SK-N-SH (cell line): ENCODE results near the gene UNC93A. TPM values are rescaled to one million over a fixed set of nuclear protein-coding genes. Genes with fewer than 3 reads are reported as not detected.
"Not testable (repeated sequence)": the region's sequence is repeated elsewhere in the genome, so short reads cannot be mapped to it uniquely, and the experiment has no call there.

Source experiments
- CTCF ChIA-PET: fragments of 300-600, 350-600 bp; formaldehyde crosslinking; extraction: SDS; loops from one replicate; lab custom pipeline; 2021; lab: Yijun Ruan, JAX
- POLR2A ChIA-PET: fragments of 350-600 bp; sonication (Branson Sonifier 250); formaldehyde crosslinking; extraction: SDS; loops from one replicate; lab custom pipeline; 2020; ENCODE audit warnings: antibody characterized with exemption, inconsistent platforms; lab: Yijun Ruan, JAX
- DNase-seq: peaks from one replicate; pipeline ENCODE4 v3.0.0; 2012
- H2AFZ ChIP-seq: fragments of 200-600 bp; sonication (generic); 2 replicates; pipeline ENCODE4 v1.8.1; 2016; ENCODE audit warnings: antibody characterized with exemption, mild to moderate bottlenecking, low read depth
- H3F3A ChIP-seq: fragments of 200-600 bp; sonication (generic); replicated peaks from 2 replicates; pipeline ENCODE3; 2016; ENCODE audit warnings: antibody characterized with exemption, mild to moderate bottlenecking; ENCODE audit not compliant: insufficient read depth
- H3K27ac ChIP-seq, 2 experiments: fragments of 200-500 bp in 1 of 2; fragments of 200-600 bp in 1 of 2; sonication (Bioruptor generic) in 1 of 2; sonication (generic), shearing (Covaris generic) in 1 of 2; 2 replicates each; pipeline versions ENCODE4 v1.5.1 to v1.6.1; 2014 to 2016; ENCODE audit warnings: low read depth in 2 of 2, inconsistent platforms in 1 of 2, low read length in 1 of 2, mild to moderate bottlenecking in 1 of 2, mixed read lengths in 1 of 2
- H3K27me3 ChIP-seq: fragments of 200-600 bp; sonication (generic), shearing (Covaris generic); 2 replicates; pipeline ENCODE4 v1.6.1; 2016; ENCODE audit warnings: mixed run types; ENCODE audit not compliant: insufficient read depth
- H3K36me3 ChIP-seq, 2 experiments: fragments of 200-500 bp in 1 of 2; fragments of 200-600 bp in 1 of 2; sonication (Bioruptor generic) in 1 of 2; sonication (generic) in 1 of 2; replicated peaks in 1 of 2; 2 replicates each; pipeline versions ENCODE3 to v1.5.1; 2014 to 2016; ENCODE audit warnings: low read length in 1 of 2, mild to moderate bottlenecking in 1 of 2; ENCODE audit not compliant: insufficient read depth in 2 of 2, control insufficient read depth in 1 of 2
- H3K4me1 ChIP-seq, 2 experiments: fragments of 200-500 bp in 1 of 2; fragments of 200-600 bp in 1 of 2; sonication (Bioruptor generic) in 1 of 2; sonication (generic), shearing (Covaris generic) in 1 of 2; 2 replicates each; pipeline versions ENCODE4 v1.5.1 to v1.6.1; 2014 to 2016; ENCODE audit warnings: low read depth in 1 of 2, low read length in 1 of 2, mixed run types in 1 of 2; ENCODE audit not compliant: insufficient read depth in 2 of 2, control insufficient read depth in 1 of 2
- H3K4me2 ChIP-seq: fragments of 200-600 bp; sonication (generic), shearing (Covaris generic); 2 replicates; pipeline ENCODE4 v1.6.1; 2017; ENCODE audit warnings: mixed run types
- H3K4me3 ChIP-seq, 2 experiments: fragments of 200-500 bp in 1 of 2; fragments of 200-600 bp in 1 of 2; sonication (Bioruptor generic) in 1 of 2; sonication (generic), shearing (Covaris generic) in 1 of 2; 2 replicates each; pipeline versions ENCODE4 v1.5.1 to v1.8.1; 2014 to 2016; ENCODE audit warnings: low read depth in 2 of 2, inconsistent platforms in 1 of 2, low read length in 1 of 2, mild to moderate bottlenecking in 1 of 2, mixed read lengths in 1 of 2, moderate library complexity in 1 of 2
- H3K79me2 ChIP-seq: fragments of 200-600 bp; sonication (generic); 2 replicates; pipeline ENCODE4 v1.8.1; 2017; ENCODE audit warnings: mild to moderate bottlenecking; ENCODE audit not compliant: insufficient read depth
- H3K9ac ChIP-seq: fragments of 200-600 bp; sonication (generic); 2 replicates; pipeline ENCODE4 v1.6.1; 2017; ENCODE audit warnings: mixed run types
- H3K9me2 ChIP-seq: fragments of 200-600 bp; sonication (generic); 2 replicates; pipeline ENCODE4 v1.6.1; 2017; ENCODE audit warnings: mixed run types
- H3K9me3 ChIP-seq: fragments of 200-600 bp; sonication (generic); 2 replicates; pipeline ENCODE4 v1.6.1; 2017; ENCODE audit warnings: mixed run types, mild to moderate bottlenecking, moderate library complexity
- H4K20me1 ChIP-seq: fragments of 200-600 bp; sonication (generic); 2 replicates; pipeline ENCODE4 v1.6.1; 2017; ENCODE audit warnings: mild to moderate bottlenecking, mixed run types; ENCODE audit not compliant: insufficient read depth
- EZH2phosphoT487 ChIP-seq: fragments of 200-600 bp; sonication (generic); IDR thresholded peaks from 2 replicates; pipeline ENCODE4 v1.6.1; 2017; ENCODE audit warnings: low read depth, mixed run types, mild to moderate bottlenecking, antibody characterized with exemption, moderate library complexity, borderline replicate concordance
- FOXM1 ChIP-seq: IDR thresholded peaks from 2 replicates; pipeline ENCODE4 v1.4.0; 2012; ENCODE audit warnings: low read depth, mild to moderate bottlenecking
- MEF2A ChIP-seq: IDR thresholded peaks from 2 replicates; pipeline ENCODE4 v1.4.0; 2012; ENCODE audit warnings: low read depth, borderline replicate concordance
- NFIC ChIP-seq: IDR thresholded peaks from 2 replicates; pipeline ENCODE4 v1.4.0; 2012; ENCODE audit warnings: borderline replicate concordance
- NRF1 ChIP-seq: IDR thresholded peaks from 2 replicates; pipeline ENCODE4 v1.6.1; 2012; ENCODE audit warnings: low read depth, mild to moderate bottlenecking, low read length
- RFX5 ChIP-seq: IDR thresholded peaks from 2 replicates; pipeline ENCODE4 v1.6.1; 2012; ENCODE audit warnings: mild to moderate bottlenecking, improper control_type of control experiment, low read length
- SIN3A ChIP-seq: IDR thresholded peaks from 2 replicates; pipeline ENCODE4 v1.6.1; 2012; ENCODE audit warnings: low read depth, mild to moderate bottlenecking, low read length, moderate library complexity, borderline replicate concordance
- TAF1 ChIP-seq: IDR thresholded peaks from 2 replicates; pipeline ENCODE4 v1.6.1; 2012; ENCODE audit warnings: low read depth, mild to moderate bottlenecking, low read length, moderate library complexity, borderline replicate concordance
- TCF12 ChIP-seq: IDR thresholded peaks from 2 replicates; pipeline ENCODE4 v1.4.0; 2012
- USF2 ChIP-seq: fragments of 150-350 bp; IDR thresholded peaks from 2 replicates; pipeline ENCODE4 v1.6.1; 2017; ENCODE audit warnings: antibody characterized with exemption, low read length, low read depth, borderline replicate concordance
- ZBTB33 ChIP-seq: IDR thresholded peaks from 2 replicates; pipeline ENCODE4 v1.4.0; 2012; ENCODE audit warnings: low read depth, borderline replicate concordance
- WGBS: methylation state at CpG from one replicate; pipeline ENCODE4 v1.1.6; 2017; ENCODE audit warnings: low lambda C conversion rate; 5-methylcytosine and 5-hydroxymethylcytosine counted together
- polyA plus RNA-seq, 3 experiments: library from polyadenylated mRNA; depleted of rRNA; stranded (reverse); fragments of >200 nt; gene quantifications; 2 replicates each; pipeline ENCODE4 v1.2.3, GENCODE V29; 2012
- TF ChIP-seq, protein P1 (sequence below): IDR thresholded peaks from 2 replicates; pipeline ENCODE4 v1.4.0; 2012; ENCODE audit warnings: low read depth, borderline replicate concordance
- TF ChIP-seq, protein P2 (sequence below): IDR thresholded peaks from 2 replicates; pipeline ENCODE4 v1.4.0; 2012; ENCODE audit warnings: low read depth

The UNC93A gene
- polyA plus RNA-seq, 1 of the 3 experiments (the other 2 are of a cell fraction) = not detected

DNA sequence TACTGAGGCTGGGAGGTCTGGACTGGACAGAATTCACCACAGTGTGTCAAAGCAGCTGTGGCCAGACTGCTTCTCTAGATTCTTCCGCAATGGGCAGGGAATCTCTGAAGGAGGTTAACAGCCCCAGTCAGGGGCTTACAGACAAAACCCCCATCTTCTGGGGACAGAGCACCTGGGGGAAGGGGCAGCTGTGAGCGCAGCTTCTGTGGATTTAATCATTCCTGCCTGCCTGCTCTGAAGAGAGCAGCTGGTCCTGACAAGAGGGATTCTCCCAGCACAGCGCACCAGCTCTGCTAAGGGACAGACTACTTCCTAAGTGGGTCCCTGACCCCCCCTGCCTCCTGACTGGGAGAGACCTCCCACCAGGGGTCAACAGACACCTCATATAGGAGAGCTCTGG is 32.5 kb upstream of the UNC93A start:
- Histone ChIP-seq H3K9me2 (no peaks in the 10 kb centered on the region), H3K27me3 (no peaks in the 10 kb centered on the region), H3K36me3 (no peaks in the 10 kb centered on the region), H3K9me3 (no peaks in the 10 kb centered on the region), H3K27ac (no peak overlapping the region), H3K4me1 (no peaks in the 10 kb centered on the region), H3K4me3 (no peak overlapping the region), H4K20me1 (no peaks in the 10 kb centered on the region), H3K4me2 (no peak overlapping the region), H3K9ac (no peak overlapping the region), H2AFZ (no peak overlapping the region), H3K79me2 (no peaks in the 10 kb centered on the region), H3F3A (no peaks in the 10 kb centered on the region)
- POLR2A ChIA-PET = no interaction called here
- CTCF ChIA-PET = no interaction called here
- DNase-seq = no peak
- 50% methylated on average over 2 of the region's 3 CpGs for WGBS
- TF ChIP-seq, protein P1, sequence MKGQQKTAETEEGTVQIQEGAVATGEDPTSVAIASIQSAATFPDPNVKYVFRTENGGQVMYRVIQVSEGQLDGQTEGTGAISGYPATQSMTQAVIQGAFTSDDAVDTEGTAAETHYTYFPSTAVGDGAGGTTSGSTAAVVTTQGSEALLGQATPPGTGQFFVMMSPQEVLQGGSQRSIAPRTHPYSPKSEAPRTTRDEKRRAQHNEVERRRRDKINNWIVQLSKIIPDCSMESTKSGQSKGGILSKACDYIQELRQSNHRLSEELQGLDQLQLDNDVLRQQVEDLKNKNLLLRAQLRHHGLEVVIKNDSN = no peak
- TF ChIP-seq USF2 (no peak), NRF1 (no peak), TCF12 (no peak), SIN3A (no peak), RFX5 (no peak), FOXM1 (no peak), EZH2phosphoT487 (no peak), MEF2A (no peak), ZBTB33 (no peak), NFIC (no peak), TAF1 (no peak)
- TF ChIP-seq, protein P2, sequence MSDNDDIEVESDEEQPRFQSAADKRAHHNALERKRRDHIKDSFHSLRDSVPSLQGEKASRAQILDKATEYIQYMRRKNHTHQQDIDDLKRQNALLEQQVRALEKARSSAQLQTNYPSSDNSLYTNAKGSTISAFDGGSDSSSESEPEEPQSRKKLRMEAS = no peak

- POLR2A ChIA-PET, H3K79me2 ChIP-seq: not testable (repeated sequence)
- WGBS = 63% methylated on average over 6 of the region's 24 CpGs
Measured at GRCh38 chr6:167266057-167266829, 24.9 kb upstream of the UNC93A start.

More at GRCh38 chr6:167266057-167266829, 24.9 kb upstream of the UNC93A start:
- CTCF ChIA-PET, H3K9me2 ChIP-seq, DNase-seq, H3K27ac ChIP-seq, H4K20me1 ChIP-seq, H3F3A ChIP-seq, H3K36me3 ChIP-seq, H3K9ac ChIP-seq, H3K4me2 ChIP-seq, H3K4me1 ChIP-seq, H3K27me3 ChIP-seq, H3K9me3 ChIP-seq, H3K4me3 ChIP-seq, H2AFZ ChIP-seq: not testable (repeated sequence)
